NAMALWA (cell line): ENCODE results near the gene DPH2.

Source experiments
- DNase-seq: peaks from one replicate; pipeline ENCODE4 v3.0.0-alpha.2; 2015; ENCODE audit warnings: low spot score

DPH2 gene

DNA sequence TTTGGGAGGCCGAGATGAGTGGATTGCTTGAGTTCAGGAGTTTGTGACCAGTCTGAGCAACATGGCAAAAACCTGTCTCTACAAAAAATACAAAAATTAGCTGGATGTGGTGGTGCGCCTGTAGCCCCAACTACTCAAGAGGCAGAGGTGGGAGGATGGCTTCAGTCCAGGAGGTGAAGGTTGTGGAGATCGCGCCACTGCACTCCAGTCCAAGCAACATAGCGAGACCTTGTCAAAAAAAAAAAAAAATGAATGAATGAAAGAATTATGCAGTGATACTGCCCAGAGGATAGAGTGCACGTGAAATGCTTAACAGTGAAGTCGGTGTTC lies 429 bp upstream of the DPH2 start:
- DNase-seq = no peak

- peak; percentile 18 for DNase-seq
These were observed 692 bp downstream of the DPH2 start for GRCh38 chr1:43970502-43970901.

GRCh38 chr1:43970911-43971310 lies 1.1 kb downstream of the DPH2 start:
- no peak for DNase-seq

- no peak for DNase-seq
These were observed 1.6 kb downstream of the DPH2 start for GRCh38 chr1:43971336-43971980.

DNA sequence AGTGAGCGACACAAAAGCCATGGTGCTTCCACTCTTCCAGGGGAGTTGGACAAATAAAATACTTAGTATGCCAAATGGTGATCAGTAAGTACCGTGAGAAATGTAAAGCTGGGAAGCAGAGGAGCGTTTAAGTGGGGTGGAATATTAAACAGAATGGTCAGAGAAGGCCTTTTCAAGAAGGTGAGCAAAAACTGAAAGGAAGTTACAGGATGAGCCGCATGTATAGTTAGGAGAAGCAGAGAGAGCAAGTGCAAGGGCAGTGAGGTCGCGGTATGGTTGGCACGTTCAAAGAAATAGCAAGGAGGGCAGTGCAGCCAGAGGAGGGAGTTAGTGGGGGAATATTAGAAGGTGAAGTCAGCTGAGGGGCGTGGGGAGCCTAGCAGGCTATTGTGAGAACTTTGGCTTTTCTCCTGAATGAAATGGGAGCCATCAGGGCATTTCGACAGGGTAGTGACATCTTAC lies 4.2 kb downstream of the DPH2 start:
- DNase-seq = no peak

DNA sequence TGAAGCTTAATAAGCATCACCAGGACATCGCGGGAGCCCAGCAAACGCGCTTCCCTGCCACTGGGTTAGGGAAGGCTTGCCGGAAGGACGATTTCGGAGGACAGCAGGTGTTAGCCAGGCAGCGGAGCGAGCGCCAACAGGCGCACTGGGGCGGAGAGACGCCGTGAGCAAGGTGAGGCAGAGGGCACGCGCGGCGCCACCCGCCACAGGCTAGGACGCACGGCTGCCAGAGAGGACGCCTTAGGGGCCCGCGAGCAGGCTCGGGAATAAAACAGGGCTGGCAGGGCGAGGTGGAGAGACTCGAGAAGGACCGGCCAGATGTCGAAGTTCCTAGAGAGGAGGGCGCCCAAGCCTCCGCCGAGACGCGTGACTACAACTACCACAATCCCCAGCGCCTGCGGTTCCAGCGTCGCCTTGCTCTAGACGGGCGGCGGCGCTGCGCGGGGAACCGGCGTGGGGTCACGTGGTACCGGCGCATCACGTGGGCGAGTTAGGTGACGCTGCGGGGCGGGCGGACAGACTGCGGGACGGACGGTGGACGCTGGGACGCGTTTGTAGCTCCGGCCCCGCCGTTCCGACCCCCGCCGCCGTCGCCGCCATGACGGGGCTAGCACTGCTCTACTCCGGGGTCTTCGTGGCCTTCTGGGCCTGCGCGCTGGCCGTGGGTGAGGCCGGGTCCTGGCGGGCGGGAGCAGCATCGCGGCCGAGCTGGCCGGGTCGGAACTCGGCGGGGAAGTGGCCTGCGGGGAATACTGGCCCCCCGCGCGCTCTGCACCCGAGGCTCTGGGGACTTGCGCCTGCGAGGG lies 4.8 kb downstream of the DPH2 start, which contains the start of gene ATP6V0B:
Gene ATP6V0B, plus strand, starts transcription at position 518 of the 806 bp plus-strand sequence. Its CDS starts 81 bp downstream, at position 599.
- DNase-seq = peak; percentile 94

DNA sequence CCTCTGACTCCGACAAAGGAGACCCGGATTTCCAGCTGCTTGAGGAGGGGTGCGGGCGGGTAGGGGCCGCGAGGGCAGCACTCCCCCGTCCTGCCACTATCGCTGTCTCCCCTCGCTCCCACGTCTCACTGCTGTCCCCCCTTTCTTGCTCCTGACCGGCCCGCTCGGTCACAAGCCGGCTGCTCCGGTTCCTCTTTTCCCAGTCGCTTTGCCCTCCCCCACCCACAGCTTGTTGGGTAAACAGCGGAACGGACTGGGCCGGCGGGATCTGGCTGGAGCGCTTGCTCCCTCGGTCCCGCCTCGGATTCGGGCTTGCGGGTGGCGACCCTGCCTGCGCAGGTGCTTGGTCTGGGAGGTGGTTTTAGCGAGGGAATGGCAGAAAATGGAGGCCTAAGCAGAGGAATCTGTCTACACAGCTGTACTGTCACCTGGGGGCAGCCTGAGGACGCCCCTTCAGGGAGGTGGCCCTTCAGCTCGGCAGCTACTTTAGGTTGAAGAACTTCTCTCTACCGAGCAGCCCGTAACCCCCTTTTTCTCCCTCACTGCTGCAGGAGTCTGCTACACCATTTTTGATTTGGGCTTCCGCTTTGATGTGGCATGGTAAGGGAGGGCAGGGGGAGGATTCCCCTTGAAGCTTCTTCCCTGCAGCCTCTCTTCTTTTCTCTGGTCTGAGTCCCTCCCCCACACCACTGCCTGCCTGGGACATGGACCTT lies 5.6 kb downstream of the DPH2 start:
- DNase-seq = peak; percentile 59

DNA sequence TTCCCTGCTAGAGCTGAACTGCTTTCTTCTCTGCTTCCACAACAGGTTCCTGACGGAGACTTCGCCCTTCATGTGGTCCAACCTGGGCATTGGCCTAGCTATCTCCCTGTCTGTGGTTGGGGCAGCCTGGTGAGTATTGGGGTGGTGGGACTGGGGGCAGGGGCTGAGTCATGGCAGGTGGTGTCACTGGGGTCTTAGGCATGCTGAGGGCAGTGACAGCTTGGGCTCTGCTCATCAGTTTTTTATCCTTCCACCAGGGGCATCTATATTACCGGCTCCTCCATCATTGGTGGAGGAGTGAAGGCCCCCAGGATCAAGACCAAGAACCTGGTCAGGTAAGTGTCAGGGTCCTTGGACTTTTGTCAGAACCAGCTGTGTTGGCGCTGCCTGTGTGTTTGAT lies 6.2 kb downstream of the DPH2 start:
- DNase-seq = peak; percentile 51

- DNase-seq = no peak
These were observed 7.1 kb downstream of the DPH2 start for GRCh38 chr1:43976890-43977289.

GRCh38 chr1:43977376-43978263 lies 7.8 kb downstream of the DPH2 start:
- DNase-seq = no peak

DNA sequence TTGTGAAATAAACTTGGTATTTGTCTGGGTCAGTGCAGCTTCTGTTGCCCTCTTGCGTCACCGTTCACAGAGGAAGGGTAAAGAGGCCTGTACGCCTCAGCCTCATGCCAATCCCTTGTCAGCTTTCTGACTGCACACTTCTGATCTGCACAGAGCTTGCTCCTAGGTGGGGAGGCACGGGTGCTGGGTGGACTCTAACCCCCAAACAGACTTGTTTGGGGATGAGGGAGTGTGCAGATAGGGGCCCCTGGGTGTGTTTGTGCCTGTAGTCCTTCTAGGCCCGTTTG lies 8.4 kb downstream of the DPH2 start:
- DNase-seq = peak; percentile 29

DNA sequence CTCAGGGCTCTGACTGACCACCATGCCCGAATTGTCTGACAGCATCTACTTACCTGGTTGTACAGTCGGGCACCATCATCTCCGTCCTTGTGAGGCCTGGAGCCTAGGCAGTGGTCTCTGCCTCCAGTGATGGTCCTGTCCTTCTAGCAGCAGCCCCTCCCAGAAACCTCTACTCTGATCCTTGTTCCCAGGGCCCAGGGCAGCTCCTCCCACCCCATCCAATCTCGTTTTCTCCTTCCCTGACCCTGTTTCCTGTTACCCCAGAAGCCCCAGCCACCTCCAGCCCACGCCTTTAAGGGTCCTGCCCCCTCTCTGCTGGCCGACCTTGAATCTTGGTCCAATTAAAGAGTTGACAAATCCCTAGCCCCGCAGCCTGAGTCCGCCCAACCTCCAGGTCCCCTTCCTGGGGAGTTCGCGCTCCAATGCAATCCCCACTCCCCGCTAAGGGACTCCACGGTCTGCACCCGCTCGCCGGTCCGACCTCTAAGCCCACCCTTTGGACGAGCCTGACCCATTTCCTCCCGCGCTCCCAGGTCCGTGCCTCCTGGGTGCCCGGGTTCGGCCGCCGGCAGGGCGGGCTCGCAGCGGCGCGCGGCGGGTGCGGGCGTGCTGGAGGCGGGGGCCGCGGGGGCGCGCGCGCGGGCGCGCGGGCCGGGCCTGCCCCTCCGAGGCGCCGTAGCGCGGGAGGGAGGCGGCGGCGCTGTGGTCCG lies 8.9 kb downstream of the DPH2 start, which contains the start of gene B4GALT2:
Gene B4GALT2, plus strand, starts transcription at position 660 of the 710 bp plus-strand sequence. CDS start 1,951 bp downstream, outside the sequence.
- DNase-seq = peak; percentile 43

DNA sequence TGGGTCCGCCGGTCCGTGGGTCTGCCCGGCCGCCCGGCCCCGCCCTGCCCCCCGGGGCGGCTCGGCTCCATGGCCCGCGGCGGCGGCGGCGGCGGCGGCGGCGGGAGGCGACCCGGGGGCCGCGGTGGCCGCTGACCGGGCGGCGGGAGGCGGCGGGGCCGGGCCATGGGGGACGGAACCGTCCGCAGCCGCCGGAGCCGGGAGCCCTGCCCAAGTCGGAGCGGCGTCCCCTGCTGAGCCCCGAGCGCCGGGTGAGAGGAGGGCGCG lies 9.4 kb downstream of the DPH2 start:
- DNase-seq = no peak

- DNase-seq = peak; percentile 47
These were observed 9.9 kb downstream of the DPH2 start for GRCh38 chr1:43979528-43980254.

GRCh38 chr1:43980255-43981134 lies 10.7 kb downstream of the DPH2 start:
- DNase-seq = peak; percentile 24

- DNase-seq = no peak
These were observed 11.3 kb downstream of the DPH2 start for GRCh38 chr1:43981135-43981491.

DNA sequence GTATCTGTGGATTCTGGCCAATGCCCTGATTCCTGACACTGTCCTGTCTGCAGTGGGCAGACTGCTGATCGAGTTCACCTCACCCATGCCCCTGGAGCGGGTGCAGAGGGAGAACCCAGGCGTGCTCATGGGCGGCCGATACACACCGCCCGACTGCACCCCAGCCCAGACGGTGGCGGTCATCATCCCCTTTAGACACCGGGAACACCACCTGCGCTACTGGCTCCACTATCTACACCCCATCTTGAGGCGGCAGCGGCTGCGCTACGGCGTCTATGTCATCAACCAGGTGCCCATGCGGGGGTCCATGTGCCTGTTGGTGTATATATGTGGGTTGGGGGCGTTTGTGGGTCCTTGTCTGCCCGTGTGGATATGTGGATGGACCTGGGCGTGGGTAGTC lies 11.8 kb downstream of the DPH2 start:
- DNase-seq = no peak

- no peak for DNase-seq
These were observed 12.4 kb downstream of the DPH2 start for GRCh38 chr1:43982241-43982640.

GRCh38 chr1:43982808-43983207 lies 13.0 kb downstream of the DPH2 start:
- no peak for DNase-seq
